KMS-11 (cell line): ENCODE results near the gene KLHL3.

Source experiments
- H2AFZ ChIP-seq: fragments of 200-600 bp; sonication (generic); 2 replicates; pipeline ENCODE4 v1.6.1; 2016; ENCODE audit warnings: antibody characterized with exemption, mixed run types, low read depth
- H3K27ac ChIP-seq: fragments of 200-600 bp; sonication (generic); 2 replicates; pipeline ENCODE4 v1.6.1; 2016; ENCODE audit warnings: mild to moderate bottlenecking, mixed run types
- H3K27me3 ChIP-seq: fragments of 200-600 bp; sonication (generic); 2 replicates; pipeline ENCODE4 v1.6.1; 2017; ENCODE audit warnings: mild to moderate bottlenecking, low read depth, mixed run types, moderate library complexity; ENCODE audit not compliant: insufficient read depth
- H3K36me3 ChIP-seq: fragments of 200-600 bp; sonication (generic); 2 replicates; pipeline ENCODE4 v1.6.1; 2017; ENCODE audit warnings: mild to moderate bottlenecking, mixed run types; ENCODE audit not compliant: insufficient read depth
- H3K4me1 ChIP-seq: fragments of 200-600 bp; sonication (generic); 2 replicates; pipeline ENCODE4 v1.6.1; 2016; ENCODE audit warnings: mild to moderate bottlenecking, low read depth, mixed run types; ENCODE audit not compliant: poor library complexity, severe bottlenecking
- H3K4me2 ChIP-seq: fragments of 200-600 bp; sonication (generic); 2 replicates; pipeline ENCODE4 v1.7.0; 2016; ENCODE audit warnings: mild to moderate bottlenecking, mixed run types
- H3K4me3 ChIP-seq: fragments of 200-600 bp; sonication (generic); IDR thresholded peaks from 2 replicates; pipeline ENCODE4 v1.6.1; 2017; ENCODE audit warnings: low read depth, low read length, mixed read lengths; ENCODE audit not compliant: insufficient read depth
- H3K79me2 ChIP-seq: fragments of 200-600 bp; sonication (generic); 2 replicates; pipeline ENCODE4 v1.6.1; 2016; ENCODE audit warnings: low read depth, mixed run types; ENCODE audit not compliant: insufficient read depth
- H3K9ac ChIP-seq: fragments of 200-600 bp; sonication (generic); 2 replicates; pipeline ENCODE4 v1.6.1; 2016; ENCODE audit warnings: mild to moderate bottlenecking, mixed run types
- H4K20me1 ChIP-seq: fragments of 200-600 bp; sonication (generic); 2 replicates; pipeline ENCODE4 v1.6.1; 2016; ENCODE audit warnings: mild to moderate bottlenecking, mixed run types; ENCODE audit not compliant: insufficient read depth
- TF ChIP-seq, protein P1 (sequence below): fragments of 200-600 bp; sonication (generic); conservative IDR thresholded peaks from 2 replicates; pipeline ENCODE4 v1.6.1; 2017; ENCODE audit warnings: low read depth, mild to moderate bottlenecking, antibody characterized with exemption, low read length, moderate library complexity, mixed read lengths

Gene KLHL3

DNA sequence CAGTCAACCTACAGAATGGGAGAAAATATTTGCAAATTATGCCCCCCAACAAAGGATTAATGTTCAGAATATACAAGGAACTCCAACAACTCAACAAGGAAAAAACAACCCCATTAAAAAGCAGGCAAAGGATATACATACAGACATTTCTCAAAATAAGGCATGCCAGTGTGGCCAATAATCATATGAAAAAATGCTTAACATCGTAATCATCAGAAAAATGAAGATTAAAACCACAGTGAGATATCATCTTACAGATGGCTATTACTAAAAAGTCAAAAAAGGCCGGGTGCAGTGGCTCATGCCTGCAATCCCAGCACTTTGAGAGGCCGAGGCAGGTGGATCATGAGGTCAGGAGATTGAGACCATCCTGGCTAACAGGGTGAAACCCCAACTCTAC, 103.2 kb downstream of the KLHL3 start:
- H3K4me3 ChIP-seq, result no peak overlapping the region
- TF ChIP-seq, protein P1, sequence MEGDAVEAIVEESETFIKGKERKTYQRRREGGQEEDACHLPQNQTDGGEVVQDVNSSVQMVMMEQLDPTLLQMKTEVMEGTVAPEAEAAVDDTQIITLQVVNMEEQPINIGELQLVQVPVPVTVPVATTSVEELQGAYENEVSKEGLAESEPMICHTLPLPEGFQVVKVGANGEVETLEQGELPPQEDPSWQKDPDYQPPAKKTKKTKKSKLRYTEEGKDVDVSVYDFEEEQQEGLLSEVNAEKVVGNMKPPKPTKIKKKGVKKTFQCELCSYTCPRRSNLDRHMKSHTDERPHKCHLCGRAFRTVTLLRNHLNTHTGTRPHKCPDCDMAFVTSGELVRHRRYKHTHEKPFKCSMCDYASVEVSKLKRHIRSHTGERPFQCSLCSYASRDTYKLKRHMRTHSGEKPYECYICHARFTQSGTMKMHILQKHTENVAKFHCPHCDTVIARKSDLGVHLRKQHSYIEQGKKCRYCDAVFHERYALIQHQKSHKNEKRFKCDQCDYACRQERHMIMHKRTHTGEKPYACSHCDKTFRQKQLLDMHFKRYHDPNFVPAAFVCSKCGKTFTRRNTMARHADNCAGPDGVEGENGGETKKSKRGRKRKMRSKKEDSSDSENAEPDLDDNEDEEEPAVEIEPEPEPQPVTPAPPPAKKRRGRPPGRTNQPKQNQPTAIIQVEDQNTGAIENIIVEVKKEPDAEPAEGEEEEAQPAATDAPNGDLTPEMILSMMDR, result no peak
- no peak overlapping the region; the same call in 1 of the 2 replicates for H3K4me2 ChIP-seq
- no peak overlapping the region for H2AFZ ChIP-seq
- no peaks in the 10 kb centered on the region for H3K36me3 ChIP-seq
- no peak overlapping the region for H3K9ac ChIP-seq
- H3K27ac ChIP-seq, result no peak overlapping the region
- H3K79me2 ChIP-seq, result no peaks in the 10 kb centered on the region
- H4K20me1 ChIP-seq, result no peaks in the 10 kb centered on the region
- no peaks in the 10 kb centered on the region for H3K27me3 ChIP-seq
- peaks cover 14% of the 10 kb centered on the region for H3K4me1 ChIP-seq

DNA sequence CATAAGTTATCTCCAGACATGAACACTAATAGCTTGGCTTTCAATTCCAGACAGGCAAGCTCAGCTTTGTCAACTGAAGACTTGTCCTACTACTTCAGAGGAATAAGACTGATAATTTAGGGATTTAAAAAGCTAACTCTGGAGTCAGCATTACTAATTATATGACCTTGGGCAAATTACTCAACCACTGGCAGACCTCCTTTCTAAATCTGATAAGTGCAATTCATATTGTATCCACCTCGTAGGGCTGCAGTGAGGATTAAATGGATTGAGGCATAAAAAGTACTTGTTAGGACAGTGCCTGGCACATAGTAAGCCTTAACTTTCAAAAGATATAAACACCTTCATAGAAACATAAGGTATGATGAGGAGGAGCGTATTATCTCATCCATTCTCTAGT, 104.4 kb downstream of the KLHL3 start:
- H3K4me3 ChIP-seq, result no peak overlapping the region
- TF ChIP-seq, protein P1, result no peak
- peaks cover 14% of the 10 kb centered on the region for H3K4me1 ChIP-seq
- no peaks in the 10 kb centered on the region for H3K79me2 ChIP-seq
- H3K4me2 ChIP-seq, result no peak overlapping the region
- H4K20me1 ChIP-seq, result no peaks in the 10 kb centered on the region
- H3K27me3 ChIP-seq, result no peaks in the 10 kb centered on the region
- H3K36me3 ChIP-seq, result no peaks in the 10 kb centered on the region
- no peak overlapping the region for H2AFZ ChIP-seq
- no peak overlapping the region for H3K9ac ChIP-seq
- H3K27ac ChIP-seq, result no peak overlapping the region

- H3K4me2 ChIP-seq, result no peak overlapping the region
- no peaks in the 10 kb centered on the region for H4K20me1 ChIP-seq
- H2AFZ ChIP-seq, result no peak overlapping the region
- TF ChIP-seq, protein P1, result no peak
- H3K79me2 ChIP-seq, result no peaks in the 10 kb centered on the region
- no peak overlapping the region for H3K27ac ChIP-seq
- no peaks in the 10 kb centered on the region for H3K36me3 ChIP-seq
- H3K27me3 ChIP-seq, result no peaks in the 10 kb centered on the region
- no peak overlapping the region for H3K9ac ChIP-seq
- H3K4me1 ChIP-seq, result peaks cover 14% of the 10 kb centered on the region
- no peak overlapping the region for H3K4me3 ChIP-seq
These were observed 104.9 kb downstream of the KLHL3 start for GRCh38 chr5:137630972-137631370.

DNA sequence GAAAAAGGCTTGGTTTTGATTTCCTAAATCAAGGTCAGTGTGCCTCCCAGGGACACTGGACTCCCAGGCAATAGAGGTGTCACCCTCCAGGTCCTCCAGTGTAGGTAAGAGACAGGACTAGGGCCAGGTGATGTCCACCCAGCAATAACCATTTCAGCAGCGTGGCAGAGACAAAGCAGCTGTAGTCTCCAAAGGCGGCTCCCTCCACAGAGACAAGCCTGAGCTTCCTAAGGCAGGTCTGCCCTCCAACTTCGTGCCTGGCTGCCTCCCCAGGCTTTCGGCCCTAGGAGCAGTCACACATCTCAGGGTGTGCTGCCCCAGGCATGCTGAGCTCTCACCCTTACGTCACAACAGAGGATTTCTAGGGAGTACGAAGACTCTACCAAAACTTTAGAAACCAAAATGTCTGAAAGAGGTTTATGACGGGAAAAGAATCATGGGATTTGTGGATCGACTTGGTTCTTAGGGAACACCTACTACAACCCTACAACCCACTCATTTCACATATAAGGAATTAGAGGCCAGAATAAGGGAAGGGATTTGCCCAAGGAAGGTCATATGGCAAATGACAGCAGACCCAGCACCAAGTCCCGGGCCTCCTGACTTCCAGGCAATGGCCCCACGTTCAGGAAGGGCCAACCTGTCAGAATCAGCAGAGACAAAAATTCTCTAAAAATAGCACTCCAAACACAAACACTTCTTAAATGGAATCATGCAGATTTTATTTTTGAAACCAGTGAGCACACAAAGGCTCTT, 105.5 kb downstream of the KLHL3 start:
- TF ChIP-seq, protein P1, result no peak
- H2AFZ ChIP-seq, result no peak overlapping the region
- H3K4me3 ChIP-seq, result no peak overlapping the region
- no peak overlapping the region for H3K9ac ChIP-seq
- H3K27ac ChIP-seq, result no peak overlapping the region
- H4K20me1 ChIP-seq, result no peaks in the 10 kb centered on the region
- no peak overlapping the region for H3K4me2 ChIP-seq
- H3K79me2 ChIP-seq, result no peaks in the 10 kb centered on the region
- H3K4me1 ChIP-seq, result peaks cover 14% of the 10 kb centered on the region
- H3K27me3 ChIP-seq, result no peaks in the 10 kb centered on the region
- no peaks in the 10 kb centered on the region for H3K36me3 ChIP-seq
